ENCODE measurements around the gene RAI14.

RAI14 gene

GRCh38 chr5:34703767-34704713, 47.9 kb downstream of the RAI14 start:
- DNase-seq (ENCODE audit: low read depth): no peak
- no peak for TF ChIP-seq CTCF (IDR thresholded peaks at IDR 0.05; ENCODE audit: control insufficient read depth, extremely low read depth, insufficient read depth)
- H3K4me3 ChIP-seq (ENCODE audit: low read depth, low read length): no peak overlapping the region

GRCh38 chr5:34706084-34706483, 50.0 kb downstream of the RAI14 start:
- no peak for DNase-seq (ENCODE audit: low read depth)
- no peak overlapping the region for H3K4me3 ChIP-seq (ENCODE audit: low read depth, low read length)
- TF ChIP-seq CTCF (IDR thresholded peaks at IDR 0.05; ENCODE audit: control insufficient read depth, extremely low read depth, insufficient read depth): no peak

- no peak for TF ChIP-seq CTCF (IDR thresholded peaks at IDR 0.05; ENCODE audit: control insufficient read depth, extremely low read depth, insufficient read depth)
- H3K4me3 ChIP-seq (ENCODE audit: low read depth, low read length): no peak overlapping the region
- no peak for DNase-seq (ENCODE audit: low read depth)
Measured at GRCh38 chr5:34707451-34708107, 51.5 kb downstream of the RAI14 start.

GRCh38 chr5:34708777-34709176, 52.6 kb downstream of the RAI14 start:
- DNase-seq (ENCODE audit: low read depth): no peak
- no peak for TF ChIP-seq CTCF (IDR thresholded peaks at IDR 0.05; ENCODE audit: control insufficient read depth, extremely low read depth, insufficient read depth)
- H3K4me3 ChIP-seq (ENCODE audit: low read depth, low read length): no peak overlapping the region

- H3K4me3 ChIP-seq (ENCODE audit: low read depth, low read length): no peak overlapping the region
- TF ChIP-seq CTCF (IDR thresholded peaks at IDR 0.05; ENCODE audit: control insufficient read depth, extremely low read depth, insufficient read depth): no peak
- DNase-seq (ENCODE audit: low read depth): no peak
Measured at GRCh38 chr5:34709861-34710673, 53.9 kb downstream of the RAI14 start.

GRCh38 chr5:34712565-34712964, 56.4 kb downstream of the RAI14 start:
- no peak overlapping the region for H3K4me3 ChIP-seq (ENCODE audit: low read depth, low read length)
- TF ChIP-seq CTCF (IDR thresholded peaks at IDR 0.05; ENCODE audit: control insufficient read depth, extremely low read depth, insufficient read depth): no peak
- DNase-seq (ENCODE audit: low read depth): no peak

All from LNCaP clone FGC (cell line).